OCI-LY7 (cell line): ENCODE measurements around the gene ANKRD7. TPM values are rescaled to one million over a fixed set of nuclear protein-coding genes. Genes with fewer than 3 reads are reported as not detected.

ENCODE experiments used
- BruUV-seq: library from RNA; stranded (reverse); fragments of 400-500 nt; replicated peaks from 2 replicates; lab custom pipeline; 2021; lab: Mats Ljungman, UMichigan
- CTCF ChIA-PET: fragments of 300-600 bp; sonication (Branson Sonifier 250); formaldehyde crosslinking; loops from one replicate; lab custom pipeline; 2022; ENCODE audit warnings: antibody characterized with exemption; ENCODE audit not compliant: unreplicated experiment; lab: Charles Lee
- POLR2A ChIA-PET: fragments of 300-600 bp; sonication (Branson Sonifier 250); formaldehyde crosslinking; loops from one replicate; lab custom pipeline; 2022; ENCODE audit warnings: antibody characterized with exemption; lab: Charles Lee
- DNase-seq: peaks from one replicate; pipeline ENCODE4 v3.0.0-alpha.2; 2015; ENCODE audit warnings: low spot score
- H2AFZ ChIP-seq: fragments of 200-600 bp; sonication (generic), shearing (Covaris generic); 2 replicates; pipeline ENCODE4 v1.6.1; 2014; ENCODE audit warnings: mild to moderate bottlenecking, antibody characterized with exemption, low read length, moderate library complexity
- H3K27ac ChIP-seq: fragments of 200-600 bp; sonication (generic); 2 replicates; pipeline ENCODE4 v1.5.1; 2014; ENCODE audit warnings: mixed run types, low read depth, mild to moderate bottlenecking, moderate library complexity, low read length, inconsistent platforms; ENCODE audit not compliant: poor library complexity, severe bottlenecking
- H3K36me3 ChIP-seq: fragments of 200-600 bp; sonication (generic); 2 replicates; pipeline ENCODE4 v1.6.1; 2014; ENCODE audit warnings: mild to moderate bottlenecking, antibody characterized with exemption, low read length, moderate library complexity, mixed read lengths; ENCODE audit not compliant: insufficient read depth
- H3K4me1 ChIP-seq: fragments of 200-600 bp; sonication (generic); 2 replicates; pipeline ENCODE4 v1.5.1; 2014; ENCODE audit warnings: mild to moderate bottlenecking, low read length; ENCODE audit not compliant: insufficient read depth, poor library complexity, severe bottlenecking
- H3K4me2 ChIP-seq: fragments of 200-600 bp; sonication (generic); 2 replicates; pipeline ENCODE4 v1.6.1; 2014; ENCODE audit warnings: mild to moderate bottlenecking, low read length
- H3K4me3 ChIP-seq: fragments of 200-600 bp; sonication (generic); 2 replicates; pipeline ENCODE4 v1.5.1; 2014; ENCODE audit warnings: mild to moderate bottlenecking, low read depth, low read length; ENCODE audit not compliant: poor library complexity, severe bottlenecking
- H3K79me2 ChIP-seq: fragments of 200-600 bp; sonication (generic); 2 replicates; pipeline ENCODE4 v1.6.1; 2016; ENCODE audit warnings: low read depth, mild to moderate bottlenecking, low read length, moderate library complexity, mixed read lengths; ENCODE audit not compliant: insufficient read depth
- H3K9me2 ChIP-seq: fragments of 200-600 bp; sonication (generic); 2 replicates; pipeline ENCODE4 v1.6.1; 2016; ENCODE audit warnings: mild to moderate bottlenecking, low read length, mixed read lengths; ENCODE audit not compliant: insufficient read depth
- H3K9me3 ChIP-seq: fragments of 200-600 bp; sonication (generic); 2 replicates; pipeline ENCODE4 v1.6.1; 2014; ENCODE audit warnings: mild to moderate bottlenecking, mixed run types, low read length, mixed read lengths
- H4K20me1 ChIP-seq: fragments of 200-600 bp; sonication (generic); 2 replicates; pipeline ENCODE4 v1.6.1; 2014; ENCODE audit warnings: mild to moderate bottlenecking, antibody characterized with exemption, low read length, moderate library complexity, mixed read lengths; ENCODE audit not compliant: insufficient read depth
- CTCF ChIP-seq: fragments of 200-600 bp; sonication (generic); conservative IDR thresholded peaks from 2 replicates; pipeline ENCODE4 v1.5.1; 2014; ENCODE audit warnings: mild to moderate bottlenecking, antibody characterized with exemption, low read length, moderate library complexity, mixed read lengths
- EZH2phosphoT487 ChIP-seq: fragments of 200-600 bp; sonication (generic); IDR thresholded peaks from 2 replicates; pipeline ENCODE4 v1.6.1; 2018; ENCODE audit warnings: low read depth, borderline replicate concordance, mild to moderate bottlenecking, mixed run types, antibody characterized with exemption, low read length, moderate library complexity, mixed read lengths
- intact Hi-C: fragments of 100-400 bp; cut with micrococcal nuclease; formaldehyde crosslinking; loops from one replicate; pipeline ENCODE4 v1.10.0; 2022; ENCODE audit not compliant: unreplicated experiment
- total RNA-seq, 2 experiments: library from RNA; depleted of rRNA in 1 of 2; stranded (reverse); fragments of >200 nt in 1 of 2; shearing (Covaris generic) in 1 of 2; gene quantifications; 2 replicates each; pipeline ENCODE4 v1.2.3, GENCODE V29; 2014 to 2022

ANKRD7 gene
- total RNA-seq, 2 experiments from 2014 or later: 0.38 to 2.3 TPM

GRCh38 chr7:118183786-118184564 is 40.5 kb upstream of the ANKRD7 start, which contains the start of gene LSM8:
LSM8 (plus strand) TSS chr7:118184164; CDS start chr7:118184224, 60 bp downstream.
- Histone ChIP-seq H3K27ac (peak within 1 kb of the TSS; percentile 72), H3K4me3 (peak within 1 kb of the TSS; percentile 98), H3K36me3 (peaks cover 38% of the 10 kb centered on the region), H3K9me3 (no peaks in the 10 kb centered on the region), H3K9me2 (no peaks in the 10 kb centered on the region), H3K79me2 (peaks cover 60% of the 10 kb centered on the region), H3K4me1 (peaks cover 35% of the 10 kb centered on the region), H3K4me2 (peak within 1 kb of the TSS; percentile 98), H4K20me1 (peaks cover 33% of the 10 kb centered on the region; the same call in 1 of the 2 replicates), H2AFZ (peak within 1 kb of the TSS; percentile 47; the same call in 1 of the 2 replicates)
- CTCF ChIA-PET: no interaction called here
- POLR2A ChIA-PET: interaction anchor here (1.0 kb wide), 1 partner anchor 17 kb away, joined by 3 read pairs; no protein-coding TSS in a partner anchor
- intact Hi-C loops: loop anchor here (10.0 kb wide), 2 partner anchors 131 to 1319 kb away; partner anchors contain the start of gene CAPZA2
- TF ChIP-seq CTCF: no peak
- no peak for TF ChIP-seq EZH2phosphoT487
- peak; percentile 98 for DNase-seq
- BruUV-seq: no TSS peak

GRCh38 chr7:118184565-118184940 is 40.0 kb upstream of the ANKRD7 start:
- Histone ChIP-seq H3K36me3 (peaks cover 44% of the 10 kb centered on the region), H2AFZ (peak overlapping the region; percentile 47; the same call in 1 of the 2 replicates), H3K9me3 (no peaks in the 10 kb centered on the region), H3K4me3 (peak overlapping the region; percentile 98), H3K4me2 (peak overlapping the region; percentile 98), H3K27ac (peak overlapping the region; percentile 72), H4K20me1 (peaks cover 33% of the 10 kb centered on the region; the same call in 1 of the 2 replicates), H3K9me2 (no peaks in the 10 kb centered on the region), H3K4me1 (peaks cover 29% of the 10 kb centered on the region), H3K79me2 (peaks cover 60% of the 10 kb centered on the region)
- ChIA-PET CTCF (no interaction called here), POLR2A (interaction anchor here (0.7 to 1.0 kb wide), 3 partner anchors 8 to 17 kb away, joined by 3 to 4 read pairs (median 3); no protein-coding TSS in a partner anchor)
- BruUV-seq: no TSS peak
- DNase-seq: peak; percentile 21
- TF ChIP-seq EZH2phosphoT487: no peak
- TF ChIP-seq CTCF: no peak
- intact Hi-C loops: loop anchor here (10.0 kb wide), 2 partner anchors 130 to 1320 kb away; partner anchors contain the start of gene CAPZA2
